PC-9 (cell line): Measurements from ENCODE around the gene VPS13A. TPM values are rescaled to one million over a fixed set of nuclear protein-coding genes. Genes with fewer than 3 reads are reported as not detected.

ENCODE experiments used
- BruUV-seq: library from RNA; stranded (reverse); fragments of 400-500 nt; replicated peaks from 2 replicates; lab custom pipeline; 2021; lab: Mats Ljungman, UMichigan
- CTCF ChIA-PET: fragments of 300-600 bp; sonication (Branson Sonifier 250); formaldehyde crosslinking; loops from one replicate; lab custom pipeline; 2022; ENCODE audit warnings: antibody characterized with exemption; lab: Charles Lee
- POLR2A ChIA-PET: fragments of 300-600 bp; sonication (Branson Sonifier 250); formaldehyde crosslinking; loops from one replicate; lab custom pipeline; 2022; ENCODE audit warnings: antibody characterized with exemption; ENCODE audit not compliant: unreplicated experiment; lab: Charles Lee
- DNase-seq, 2 experiments: peaks; one replicate each; pipeline versions ENCODE4 v3.0.0 to v3.0.0-alpha.2; 2015 to 2022; ENCODE audit warnings: mixed read lengths in 1 of 2
- H2AFZ ChIP-seq: fragments of 200-600 bp; sonication (generic); 2 replicates; pipeline ENCODE4 v1.8.1; 2017; ENCODE audit warnings: antibody characterized with exemption
- H3F3A ChIP-seq: fragments of 200-600 bp; sonication (generic); 2 replicates; pipeline ENCODE4 v1.8.1; 2017; ENCODE audit warnings: antibody characterized with exemption, mild to moderate bottlenecking, low read depth; ENCODE audit not compliant: insufficient read depth
- H3K27ac ChIP-seq: fragments of 200-600 bp; sonication (generic); 2 replicates; pipeline ENCODE4 v1.6.1; 2016; ENCODE audit warnings: mixed run types
- H3K27me3 ChIP-seq: fragments of 200-600 bp; sonication (generic); 2 replicates; pipeline ENCODE4 v1.6.1; 2016; ENCODE audit warnings: low read depth, mixed run types; ENCODE audit not compliant: insufficient read depth
- H3K36me3 ChIP-seq: fragments of 200-600 bp; sonication (generic); 2 replicates; pipeline ENCODE4 v1.6.1; 2016; ENCODE audit warnings: low read depth, mixed run types
- H3K4me1 ChIP-seq: fragments of 200-600 bp; sonication (generic); replicated peaks from 2 replicates; pipeline ENCODE4 v1.6.1; 2016; ENCODE audit warnings: mixed run types; ENCODE audit not compliant: insufficient read depth
- H3K4me2 ChIP-seq: fragments of 200-600 bp; sonication (generic); 2 replicates; pipeline ENCODE4 v1.6.1; 2017; ENCODE audit warnings: mixed run types
- H3K4me3 ChIP-seq: fragments of 200-600 bp; sonication (generic); 2 replicates; pipeline ENCODE4 v1.6.1; 2016; ENCODE audit warnings: mixed run types
- H3K79me2 ChIP-seq: fragments of 200-600 bp; sonication (generic); 2 replicates; pipeline ENCODE4 v1.6.1; 2017; ENCODE audit warnings: low read depth, mixed run types
- H3K9me2 ChIP-seq: fragments of 200-600 bp; sonication (generic); 2 replicates; pipeline ENCODE4 v1.8.1; 2017; ENCODE audit warnings: mild to moderate bottlenecking; ENCODE audit not compliant: insufficient read depth
- H3K9me3 ChIP-seq: fragments of 200-600 bp; sonication (generic); 2 replicates; pipeline ENCODE4 v1.8.1; 2016; ENCODE audit warnings: low read depth; ENCODE audit not compliant: insufficient read depth
- H4K20me1 ChIP-seq: fragments of 200-600 bp; sonication (generic); 2 replicates; pipeline ENCODE4 v1.8.1; 2017; ENCODE audit not compliant: insufficient read depth
- CTCF ChIP-seq: fragments of 200-600 bp; sonication (generic); conservative IDR thresholded peaks from 2 replicates; pipeline ENCODE4 v1.6.1; 2017; ENCODE audit warnings: mixed run types, antibody characterized with exemption, mild to moderate bottlenecking, moderate library complexity
- EZH2 ChIP-seq: fragments of 200-600 bp; sonication (generic); IDR thresholded peaks from 2 replicates; pipeline ENCODE4 v1.8.0; 2017; ENCODE audit warnings: antibody characterized with exemption, low read depth
- intact Hi-C: fragments of 100-400 bp; cut with micrococcal nuclease; formaldehyde crosslinking; loops from one replicate; pipeline ENCODE4 v1.10.0; 2022; ENCODE audit not compliant: unreplicated experiment
- total RNA-seq: library from RNA; stranded (reverse); gene quantifications from 2 replicates; pipeline ENCODE4 v1.2.3, GENCODE V29; 2021

Gene VPS13A
- total RNA-seq, 1 experiment from 2014 or later: 53.9 TPM

GRCh38 chr9:77177894-77178794 lies 810 bp downstream of the VPS13A start:
- Histone ChIP-seq H3K36me3 (no peaks in the 10 kb centered on the region), H3K79me2 (peaks cover 56% of the 10 kb centered on the region), H3K9me2 (no peaks in the 10 kb centered on the region), H3K4me2 (peak overlapping the region; percentile 86), H3K4me3 (peak overlapping the region; percentile 76), H3K4me1 (peaks cover 31% of the 10 kb centered on the region), H4K20me1 (peaks cover 3% of the 10 kb centered on the region; the same call in 1 of the 2 replicates), H3K9me3 (no peaks in the 10 kb centered on the region), H3F3A (peaks cover 7% of the 10 kb centered on the region; the same call in 1 of the 2 replicates), H2AFZ (peak overlapping the region; percentile 99), H3K27ac (peak overlapping the region; percentile 44), H3K27me3 (no peaks in the 10 kb centered on the region)
- intact Hi-C loops: loop anchor here (1.0 to 5.0 kb wide), 4 partner anchors 411 to 1119 kb away; partner anchors contain the start of genes GNAQ and PSAT1
- ChIA-PET CTCF (interaction anchor here (0.5 kb wide), 1 partner anchor 763 kb away, joined by 4 read pairs; no protein-coding TSS in a partner anchor), POLR2A (no interaction called here)
- DNase-seq: peak; percentile 24 to 40
- TF ChIP-seq CTCF (no peak), EZH2 (no peak)
- TSS peak; percentile 66 for BruUV-seq

GRCh38 chr9:77180056-77180455 lies 2.7 kb downstream of the VPS13A start:
- Histone ChIP-seq H3K79me2 (peaks cover 75% of the 10 kb centered on the region), H2AFZ (no peak overlapping the region), H4K20me1 (peaks cover 3% of the 10 kb centered on the region; the same call in 1 of the 2 replicates), H3F3A (peaks cover 7% of the 10 kb centered on the region; the same call in 1 of the 2 replicates), H3K27ac (no peak overlapping the region), H3K9me3 (no peaks in the 10 kb centered on the region), H3K4me1 (peaks cover 31% of the 10 kb centered on the region), H3K27me3 (no peaks in the 10 kb centered on the region), H3K4me3 (peak overlapping the region; percentile 76; the same call in 1 of the 2 replicates), H3K4me2 (peak overlapping the region; percentile 86), H3K9me2 (no peaks in the 10 kb centered on the region), H3K36me3 (no peaks in the 10 kb centered on the region)
- ChIA-PET CTCF (no interaction called here), POLR2A (no interaction called here)
- intact Hi-C loops: no loop called here
- no peak for DNase-seq
- no TSS peak for BruUV-seq
- TF ChIP-seq CTCF: no peak
- no peak for TF ChIP-seq EZH2

GRCh38 chr9:77183581-77183980 lies 6.2 kb downstream of the VPS13A start:
- Histone ChIP-seq H3K9me3 (no peaks in the 10 kb centered on the region), H3K79me2 (peaks cover 99% of the 10 kb centered on the region), H3K4me2 (no peak overlapping the region), H3K4me1 (peaks cover 27% of the 10 kb centered on the region), H3K4me3 (no peak overlapping the region), H2AFZ (no peak overlapping the region), H3K9me2 (no peaks in the 10 kb centered on the region), H3F3A (no peaks in the 10 kb centered on the region), H3K27ac (no peak overlapping the region), H3K36me3 (no peaks in the 10 kb centered on the region), H4K20me1 (peaks cover 3% of the 10 kb centered on the region; the same call in 1 of the 2 replicates), H3K27me3 (no peaks in the 10 kb centered on the region)
- CTCF ChIA-PET: no interaction called here
- TF ChIP-seq CTCF (no peak), EZH2 (no peak)
- POLR2A ChIA-PET: no interaction called here
- no TSS peak for BruUV-seq
- intact Hi-C loops: no loop called here
- no peak for DNase-seq
